ENCODE data around the gene KCNJ1. TPM values are rescaled to one million over a fixed set of nuclear protein-coding genes. Genes with fewer than 3 reads are reported as not detected.

KCNJ1 gene
- total RNA-seq, 2 experiments from 2014 or later = not detected

Other genes starting within 250 kb of the KCNJ1 start
- gene FLI1, start 173.2 kb downstream of the KCNJ1 start, total RNA-seq = 100 to 1,000 TPM in 1 of 2 experiments, 10 to 100 TPM in 1; 85.0 to 105 TPM
- not detected for gene KCNJ5, start 24.1 kb upstream of the KCNJ1 start, total RNA-seq
- gene TP53AIP1, start 75.6 kb upstream of the KCNJ1 start, total RNA-seq = not detected